CD4-positive, alpha-beta T cell treated with Interleukin-12 subunit alpha and Interleukin-12 subunit beta, for 1 hour (primary cell): ENCODE results near the gene ANP32B.

Experiments used
- DNase-seq: peaks from one replicate; pipeline ENCODE4 v3.0.0-alpha.2; 2020

Gene ANP32B

DNA sequence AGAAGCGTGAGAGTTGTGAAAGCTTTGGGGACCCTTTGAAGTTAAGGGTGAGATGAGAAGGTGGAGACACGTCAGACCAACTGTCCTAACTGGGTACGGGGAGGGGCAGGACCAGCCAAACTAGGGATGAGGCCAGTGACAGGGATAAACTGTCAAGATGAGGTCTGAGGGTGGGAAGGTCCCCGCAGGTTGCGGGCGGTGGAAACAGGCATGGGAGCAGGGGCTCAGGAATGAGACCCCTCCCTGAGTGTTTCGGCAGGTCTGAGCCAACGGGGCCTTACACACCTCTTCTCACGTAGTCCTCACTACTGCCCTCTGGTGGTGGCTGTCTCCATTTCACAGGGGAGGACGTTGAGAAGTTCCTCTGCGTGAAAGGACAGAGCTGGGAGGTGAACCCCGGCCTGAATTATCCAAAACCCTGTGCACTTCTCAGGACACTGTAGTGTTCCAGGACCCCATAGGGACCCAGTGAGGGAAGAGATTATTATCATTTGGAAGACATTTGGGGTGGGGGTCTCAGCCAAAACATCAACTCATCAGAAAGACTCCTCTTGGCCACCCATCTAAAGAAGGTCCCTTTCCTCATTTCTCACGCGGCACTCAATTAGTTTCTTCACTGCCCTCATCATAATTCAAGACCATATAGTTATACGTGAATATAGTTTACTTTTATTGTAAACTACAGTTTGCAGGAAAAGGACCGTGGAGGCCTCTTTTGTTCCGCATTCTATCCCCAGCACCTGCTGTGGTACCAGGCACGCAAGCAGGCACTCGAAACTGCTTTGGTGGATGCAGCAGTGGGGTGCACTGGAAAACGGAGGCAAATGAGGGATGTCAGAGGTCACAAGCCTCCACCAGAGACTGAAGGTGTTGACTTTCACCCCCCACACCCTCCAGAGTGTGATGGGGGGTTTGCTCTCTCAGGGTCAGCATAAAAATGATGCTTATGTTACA lies 51.7 kb downstream of the ANP32B start:
- peak; percentile 89 for DNase-seq

DNA sequence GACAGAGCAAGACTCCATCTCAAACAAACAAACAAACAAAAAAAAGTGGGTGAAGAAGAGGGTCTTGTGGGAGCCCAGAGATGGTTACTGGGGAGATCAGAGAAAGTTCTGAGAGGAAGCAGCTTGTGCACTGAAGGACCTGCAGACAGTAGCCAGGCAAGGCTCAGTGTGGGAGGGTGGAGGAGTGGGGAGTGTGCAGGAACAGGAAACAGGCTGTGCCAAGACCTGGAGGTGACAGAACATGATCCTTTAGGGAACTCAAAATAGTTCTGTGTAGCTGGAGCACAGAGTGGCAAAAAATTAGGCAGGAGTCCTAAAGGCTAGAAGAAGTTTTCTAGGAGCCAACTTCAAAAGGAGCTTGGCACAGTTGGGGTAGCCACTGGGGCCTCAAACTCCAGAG lies 54.2 kb downstream of the ANP32B start:
- no peak for DNase-seq

DNA sequence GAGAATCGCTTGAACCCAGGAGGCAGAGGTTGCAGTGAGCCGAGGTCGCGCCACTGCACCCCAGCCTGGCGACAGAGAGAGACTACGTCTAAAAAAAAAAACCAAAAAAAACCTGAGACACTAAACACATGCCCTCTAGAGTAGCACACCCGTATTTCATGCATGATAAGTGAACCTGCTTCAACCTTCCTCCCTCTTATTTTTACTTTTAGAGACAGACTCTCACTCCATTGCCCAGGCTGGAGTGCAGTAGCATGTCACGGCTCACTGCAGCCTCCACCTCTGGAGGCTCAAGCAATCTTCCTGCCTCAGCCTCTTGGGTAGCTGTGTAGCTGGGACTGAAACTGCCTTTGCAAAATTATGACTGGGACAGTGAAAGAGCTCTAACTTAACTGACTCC lies 55.8 kb downstream of the ANP32B start:
- no peak for DNase-seq

DNA sequence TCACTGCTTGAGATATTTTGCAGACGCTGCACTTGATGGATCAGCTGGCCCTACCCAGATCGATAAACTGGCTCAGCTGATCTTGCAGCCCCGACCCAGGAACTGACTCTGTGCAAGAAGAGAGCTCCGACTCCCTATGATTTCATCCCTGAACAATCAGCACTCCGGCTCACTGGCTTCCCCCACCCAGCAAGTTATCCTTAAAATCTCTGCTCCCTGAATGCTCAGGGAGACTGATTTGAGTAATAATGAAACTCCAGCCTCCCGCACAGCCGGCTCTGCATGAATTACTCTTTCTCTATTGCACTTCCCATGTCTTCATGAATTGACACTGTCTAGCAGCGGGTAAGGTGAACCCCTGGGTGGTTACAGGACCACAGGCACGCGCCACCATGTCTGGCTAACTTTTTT lies 56.5 kb downstream of the ANP32B start:
- no peak for DNase-seq

DNA sequence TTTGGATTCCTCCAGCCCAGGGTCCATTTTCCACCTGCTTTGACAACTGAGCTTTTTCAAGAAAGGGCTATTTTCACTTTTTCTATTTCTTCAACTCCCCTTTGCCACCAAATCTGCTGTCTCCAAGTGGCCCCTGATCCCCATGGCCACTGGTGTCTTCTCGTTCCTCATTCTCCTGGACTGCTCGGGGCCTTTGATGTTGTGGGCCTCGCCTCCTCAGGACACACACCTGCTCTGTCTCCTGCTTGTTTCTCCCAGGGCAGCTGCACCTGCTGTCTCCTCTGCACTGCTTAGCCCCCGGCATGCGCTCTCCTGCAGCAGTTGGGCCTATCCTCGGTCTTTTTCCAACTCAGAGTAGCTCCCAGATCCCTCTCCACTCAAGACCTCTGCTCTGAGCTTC lies 57.1 kb downstream of the ANP32B start:
- no peak for DNase-seq

DNA sequence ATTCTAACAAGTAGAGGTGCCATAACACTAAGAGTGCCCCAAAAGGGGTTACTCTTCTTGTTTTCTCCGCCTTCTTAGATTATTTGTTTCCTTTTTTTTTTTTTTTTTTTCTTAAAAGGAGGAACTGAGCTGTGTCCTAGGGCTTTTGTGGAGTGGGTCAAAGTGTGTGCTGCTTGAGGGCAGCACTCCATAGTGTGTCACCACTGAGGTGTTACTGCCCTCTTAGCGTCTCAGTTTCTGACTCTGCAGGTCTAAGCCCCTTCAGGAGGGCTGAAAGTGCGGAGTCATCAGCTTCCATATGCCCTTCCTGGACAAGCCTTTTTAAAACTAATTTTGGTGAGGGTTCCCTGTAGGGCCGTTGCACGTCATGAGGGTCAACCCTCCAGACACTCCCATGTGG lies 60.8 kb downstream of the ANP32B start:
- DNase-seq = no peak

DNA sequence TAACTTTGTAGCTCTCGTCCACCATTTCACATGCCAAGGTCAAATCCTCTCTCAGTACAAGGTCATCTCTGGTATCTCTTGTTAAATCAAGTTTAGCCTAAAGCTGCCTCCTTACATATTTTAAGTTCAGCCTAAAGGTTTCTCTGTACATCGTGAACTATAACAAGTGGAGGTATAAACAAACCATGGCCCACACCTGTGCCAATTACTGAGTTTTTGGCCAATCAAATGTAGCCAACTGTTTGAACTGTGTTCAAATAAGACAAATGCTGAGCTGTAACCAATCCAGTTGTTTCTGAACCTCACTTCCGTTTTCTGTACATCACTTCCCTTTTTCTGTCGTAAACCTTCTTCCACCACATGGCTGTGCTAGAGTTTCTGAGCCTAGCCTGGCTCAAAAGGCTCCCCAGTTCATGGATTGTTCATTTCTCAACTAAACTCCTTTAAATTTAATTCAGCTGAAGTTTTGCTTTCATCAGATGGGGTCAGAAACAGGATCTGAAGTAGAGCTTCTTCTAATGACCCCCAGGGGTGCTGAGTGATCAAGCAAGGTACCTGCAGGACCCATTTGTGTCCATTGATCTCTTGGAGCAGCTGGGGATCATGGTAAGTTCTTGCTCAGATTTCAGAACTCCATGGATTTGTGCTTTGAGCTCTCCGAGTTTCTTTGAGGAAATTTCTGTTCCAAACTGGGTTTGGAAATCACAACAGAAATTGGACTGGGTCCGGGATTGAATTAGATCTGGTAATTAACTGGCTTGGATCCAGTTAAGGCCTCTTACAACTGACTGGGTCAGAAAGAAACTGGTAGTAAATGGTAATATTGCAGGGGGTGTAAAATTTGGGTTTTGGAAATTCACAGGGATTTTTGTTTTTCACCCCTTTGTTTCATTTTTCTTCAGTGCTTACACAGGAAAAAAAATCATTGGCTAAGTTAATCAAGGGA lies 62.4 kb downstream of the ANP32B start:
- peak; percentile 80 for DNase-seq

DNA sequence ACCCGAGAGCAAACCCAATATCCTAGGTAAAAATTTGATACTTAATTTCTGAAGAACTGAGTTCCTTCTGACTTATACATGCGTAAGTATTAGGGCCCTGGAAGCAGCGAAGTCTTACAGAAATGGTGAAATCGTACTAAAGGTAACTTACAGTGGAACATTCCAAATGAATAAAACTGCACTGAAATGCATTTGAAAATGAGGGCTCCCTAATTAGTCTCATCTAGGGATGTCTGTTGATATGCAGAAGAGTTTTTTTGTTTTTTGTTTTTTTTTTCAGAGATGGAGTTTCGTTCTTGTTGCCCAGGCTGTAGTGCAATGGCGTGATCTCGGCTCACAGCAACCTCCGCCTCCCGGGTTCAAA lies 63.0 kb downstream of the ANP32B start:
- no peak for DNase-seq

DNA sequence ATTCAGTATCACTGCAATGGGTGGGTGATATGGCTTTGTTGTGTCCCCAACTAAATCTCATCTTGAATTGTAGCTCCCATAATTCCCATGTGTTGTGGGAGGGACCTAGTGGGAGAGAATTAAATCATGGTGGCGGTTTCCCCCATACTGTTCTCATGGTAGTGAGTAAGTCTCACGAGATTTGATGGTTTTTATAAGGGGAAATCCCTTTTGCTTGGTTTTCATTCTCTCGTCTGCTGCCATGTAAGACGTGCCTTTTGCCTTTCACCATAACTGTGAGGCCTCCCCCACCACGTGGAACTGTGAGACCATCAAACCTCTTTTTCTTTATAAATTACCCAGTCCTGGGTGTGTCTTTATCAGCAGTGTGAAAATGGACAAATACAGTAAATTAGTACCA lies 63.9 kb downstream of the ANP32B start:
- DNase-seq = no peak

DNA sequence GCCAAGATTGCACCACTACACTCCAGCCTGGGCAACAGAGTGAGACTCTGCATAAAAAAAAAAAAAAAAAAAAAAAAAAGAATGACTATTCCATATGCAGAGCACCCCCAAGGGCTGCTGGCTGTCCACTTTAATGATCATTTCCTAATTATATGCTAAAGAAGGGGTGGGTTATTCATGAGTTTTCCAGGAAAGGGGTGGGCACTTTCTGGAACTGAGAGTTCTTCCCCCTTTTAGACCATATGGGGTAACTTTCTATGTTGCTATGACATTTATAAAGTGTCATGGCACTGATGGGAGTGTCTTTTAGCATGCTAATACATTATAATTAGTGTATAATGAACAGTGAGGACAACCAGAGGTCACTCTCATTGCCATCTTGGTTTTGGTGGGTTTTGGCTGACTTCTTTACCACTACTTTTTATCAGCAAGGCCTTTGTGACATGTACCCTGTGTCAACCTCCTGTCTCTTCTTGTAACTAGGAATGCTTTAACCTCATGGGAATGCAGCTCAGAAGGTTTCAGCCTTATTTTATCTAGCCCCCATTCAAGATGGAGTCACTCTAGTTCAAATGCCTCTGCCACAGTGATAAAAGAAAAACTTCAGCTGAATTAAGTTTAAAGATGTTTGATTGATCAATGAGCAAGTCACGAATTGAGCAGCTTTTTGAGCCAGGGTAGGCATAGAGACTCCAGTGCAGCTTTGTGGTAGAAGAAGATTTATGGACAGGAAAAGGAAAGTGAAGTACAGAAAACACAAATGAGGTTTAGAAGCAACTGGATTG lies 66.3 kb downstream of the ANP32B start:
- DNase-seq = no peak

DNA sequence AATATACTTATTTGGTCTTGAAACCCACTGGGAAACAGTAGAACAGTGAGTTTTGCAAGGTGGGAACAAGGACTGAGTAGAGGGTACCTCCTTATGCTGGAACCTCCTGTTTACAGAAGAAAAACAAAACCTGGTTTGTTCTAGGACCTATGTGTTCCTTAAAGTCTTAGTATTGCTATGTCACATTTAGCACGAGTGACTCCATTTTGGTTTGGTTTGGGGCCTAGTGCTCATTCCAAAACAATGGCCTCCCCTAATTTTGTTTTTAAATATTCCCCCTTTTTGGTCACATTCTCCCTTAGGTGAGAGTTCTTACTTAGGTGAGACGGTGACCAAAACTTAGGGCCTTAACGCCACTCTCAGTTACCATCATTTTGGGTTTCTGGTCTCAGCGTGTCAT lies 67.2 kb downstream of the ANP32B start:
- DNase-seq = no peak

DNA sequence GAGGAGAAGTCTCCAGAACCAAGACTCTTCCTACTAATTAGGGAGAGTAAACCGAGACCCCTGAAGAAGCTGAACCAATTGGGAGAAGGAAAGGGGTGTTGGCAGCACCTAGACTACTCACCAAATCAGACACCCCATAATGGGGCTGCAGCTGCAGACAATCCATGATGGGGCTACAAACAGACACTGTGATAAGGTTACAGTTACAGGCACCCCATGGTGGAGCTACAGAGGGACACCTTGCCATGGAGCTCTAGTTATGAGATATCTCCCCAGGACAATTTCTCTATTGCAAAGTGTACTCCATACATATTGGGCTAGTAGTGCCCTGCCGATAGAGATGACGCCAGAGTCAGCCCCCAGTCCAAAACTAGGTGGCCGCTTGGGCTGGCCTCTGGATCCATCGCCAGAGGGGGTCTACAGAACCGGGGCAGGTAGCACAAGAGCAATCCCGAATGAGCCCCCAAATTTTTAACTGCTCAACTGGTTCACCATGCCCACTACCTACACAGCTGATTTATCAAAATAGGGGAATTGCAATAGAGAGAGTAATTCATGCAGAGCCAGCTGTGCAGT lies 71.3 kb downstream of the ANP32B start:
- no peak for DNase-seq

DNA sequence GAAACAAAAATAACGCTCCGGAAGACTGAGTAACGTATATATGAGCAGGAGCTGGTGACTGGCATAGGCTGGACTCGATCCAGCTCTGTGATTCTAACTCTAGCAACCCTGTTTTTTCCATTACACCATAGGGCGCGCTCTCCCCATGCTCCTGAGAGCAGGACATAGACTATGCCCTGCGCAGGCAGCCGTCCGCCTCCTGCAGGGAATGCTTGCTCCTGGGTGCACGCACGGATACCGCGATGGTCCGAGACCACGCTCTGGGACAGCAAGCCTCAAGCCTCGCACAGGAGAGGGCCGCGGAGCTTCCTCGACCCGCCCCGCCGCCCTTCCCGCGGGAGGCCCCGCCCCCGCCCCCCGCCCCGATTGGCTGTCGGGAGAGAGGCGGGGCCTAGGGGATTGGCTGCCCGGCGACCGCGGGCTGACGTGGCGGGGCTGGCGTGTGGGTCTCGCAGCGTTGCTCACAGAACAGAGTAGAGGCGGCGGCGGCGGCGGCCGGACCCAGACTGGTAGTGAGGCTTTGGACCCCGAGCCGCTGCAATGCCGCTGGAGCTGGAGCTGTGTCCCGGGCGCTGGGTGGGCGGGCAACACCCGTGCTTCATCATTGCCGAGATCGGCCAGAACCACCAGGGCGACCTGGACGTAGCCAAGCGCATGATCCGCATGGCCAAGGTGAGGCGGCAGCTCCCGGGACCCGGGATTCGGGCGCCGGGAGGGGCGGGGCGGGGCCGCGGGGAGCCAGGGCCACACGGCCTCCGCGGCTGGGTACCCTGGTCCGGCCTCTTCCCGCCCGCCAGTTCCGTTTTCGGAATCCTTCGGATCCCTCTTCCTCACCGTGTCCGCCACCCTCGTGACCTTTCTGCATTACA lies 73.4 kb downstream of the ANP32B start, which contains the start of gene NANS:
NANS (plus strand) TSS at position 464 of the 869 bp plus-strand sequence; CDS start at position 541, 77 bp downstream.
- DNase-seq = peak; percentile 91

DNA sequence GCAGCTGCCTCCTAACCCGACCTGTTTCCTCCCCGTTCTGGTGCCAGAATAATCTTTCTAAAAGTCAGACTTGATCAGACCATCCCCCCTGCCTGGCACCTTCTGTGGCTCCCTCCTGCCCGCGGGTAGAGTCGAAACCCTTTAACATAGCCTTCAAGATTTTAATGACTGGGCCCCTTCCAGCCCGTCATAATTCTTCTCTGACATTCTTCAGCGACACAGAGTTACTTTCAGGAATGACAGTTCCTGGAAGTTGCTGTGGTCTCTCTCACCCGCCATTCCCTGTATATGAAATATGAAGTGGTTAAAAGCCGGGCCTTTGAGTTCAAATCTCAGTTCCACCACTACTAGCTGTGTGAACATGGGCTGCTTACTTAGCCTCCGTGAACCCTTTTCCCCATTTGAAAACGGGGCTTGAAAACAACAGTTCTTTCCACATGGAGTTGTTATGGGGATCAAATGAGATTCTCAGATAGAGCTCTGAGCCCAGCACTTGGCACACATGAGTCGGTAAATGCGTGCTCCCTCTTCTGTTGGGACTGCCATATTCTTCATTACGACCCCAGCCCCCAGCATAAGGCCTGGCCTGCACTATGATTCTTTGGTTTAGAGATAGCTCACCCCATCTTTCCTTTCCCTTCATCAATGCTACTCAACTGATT lies 74.1 kb downstream of the ANP32B start:
- no peak for DNase-seq

DNA sequence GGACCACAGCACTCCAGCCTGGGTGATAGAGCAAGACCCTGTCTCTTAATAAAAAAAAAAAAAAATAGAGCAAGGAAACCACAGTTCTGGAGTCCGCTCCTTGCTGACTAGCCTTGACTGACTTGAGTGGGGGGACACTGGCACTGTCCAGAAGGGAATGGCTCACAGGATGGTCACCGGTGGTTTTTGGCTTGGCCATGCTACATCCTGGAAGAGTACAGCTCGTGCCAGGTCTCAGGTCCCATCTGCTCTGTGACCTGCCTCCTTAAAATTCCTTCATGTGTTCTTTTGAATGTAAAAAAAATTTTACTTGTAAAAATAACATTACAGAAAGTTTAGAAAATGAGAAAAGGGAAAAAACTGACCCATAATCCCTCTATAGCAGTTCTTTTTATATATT lies 79.0 kb downstream of the ANP32B start:
- no peak for DNase-seq

DNA sequence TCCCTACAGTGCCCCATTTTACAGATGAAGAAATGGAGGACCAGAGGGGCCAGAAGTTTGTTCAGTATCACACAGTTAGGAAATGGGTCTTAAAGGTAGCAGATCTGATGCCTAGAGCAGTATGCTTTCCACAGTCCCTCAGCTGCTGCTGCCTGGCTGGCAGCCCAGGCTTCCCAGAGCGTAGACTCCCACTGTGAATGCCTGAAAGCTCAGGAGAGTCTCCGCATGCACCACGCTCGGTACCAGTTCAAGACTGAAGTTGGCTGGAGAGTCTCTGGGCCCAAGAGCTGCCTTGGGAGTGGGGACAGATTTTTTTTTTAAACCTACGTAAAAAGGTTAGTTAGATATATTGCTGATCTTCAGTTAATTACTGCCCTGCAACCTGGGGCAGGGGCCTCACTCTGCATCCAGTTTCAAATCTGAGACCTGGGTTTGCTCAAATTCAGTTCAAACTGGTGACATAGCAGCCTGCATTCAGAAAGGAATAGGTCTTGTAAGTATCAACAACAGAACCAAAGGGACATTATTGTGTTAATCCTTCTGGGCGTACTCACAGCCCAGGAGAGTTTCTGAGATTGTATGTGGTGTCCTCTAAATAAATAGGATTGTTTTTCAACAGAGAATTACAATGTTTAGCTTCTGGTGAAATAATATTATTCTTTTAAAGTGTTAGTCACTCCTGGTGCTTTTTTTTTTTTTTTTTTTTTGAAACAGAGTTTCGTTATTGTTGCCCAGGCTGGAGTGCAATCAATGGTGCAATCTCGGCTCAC lies 81.7 kb downstream of the ANP32B start:
- DNase-seq = no peak
